ENCODE data around the gene CYP2W1. TPM values are rescaled to one million over a fixed set of nuclear protein-coding genes. Genes with fewer than 3 reads are reported as not detected.

The CYP2W1 gene
- total RNA-seq, 1 donor from 2014 or later = not detected

DNA sequence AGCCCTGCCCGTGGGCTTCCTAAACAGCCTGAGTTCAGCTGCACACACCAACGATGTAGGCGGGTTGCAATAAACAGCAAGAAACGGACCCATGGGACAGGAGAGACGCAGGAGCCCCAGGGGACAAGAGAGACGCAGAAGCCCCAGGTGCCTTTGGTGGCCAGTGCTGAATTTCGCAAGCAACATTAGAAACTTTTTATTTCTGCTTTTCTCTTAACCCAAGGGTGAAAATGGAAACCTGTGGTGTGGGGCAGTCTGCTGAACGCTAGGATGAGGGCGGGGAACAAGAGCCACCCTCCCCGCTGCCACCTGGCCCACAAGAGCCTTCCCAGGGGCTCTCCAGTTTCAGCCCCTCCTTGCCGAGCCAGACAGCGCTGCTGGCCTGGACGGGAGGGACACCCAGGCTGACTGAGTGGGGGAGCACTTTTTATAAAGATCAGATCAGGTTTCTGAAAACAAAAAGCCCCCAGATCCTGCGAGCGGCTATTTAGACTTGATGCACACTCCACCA lies 41.4 kb downstream of the CYP2W1 start:
- H3K4me1 ChIP-seq (ENCODE audit: control insufficient read depth in 3 of 3, insufficient read depth in 3 of 3, low read length in 3 of 3) = peaks cover 30 to 56% (median 52%) of the 10 kb centered on the region in 3 donors

DNA sequence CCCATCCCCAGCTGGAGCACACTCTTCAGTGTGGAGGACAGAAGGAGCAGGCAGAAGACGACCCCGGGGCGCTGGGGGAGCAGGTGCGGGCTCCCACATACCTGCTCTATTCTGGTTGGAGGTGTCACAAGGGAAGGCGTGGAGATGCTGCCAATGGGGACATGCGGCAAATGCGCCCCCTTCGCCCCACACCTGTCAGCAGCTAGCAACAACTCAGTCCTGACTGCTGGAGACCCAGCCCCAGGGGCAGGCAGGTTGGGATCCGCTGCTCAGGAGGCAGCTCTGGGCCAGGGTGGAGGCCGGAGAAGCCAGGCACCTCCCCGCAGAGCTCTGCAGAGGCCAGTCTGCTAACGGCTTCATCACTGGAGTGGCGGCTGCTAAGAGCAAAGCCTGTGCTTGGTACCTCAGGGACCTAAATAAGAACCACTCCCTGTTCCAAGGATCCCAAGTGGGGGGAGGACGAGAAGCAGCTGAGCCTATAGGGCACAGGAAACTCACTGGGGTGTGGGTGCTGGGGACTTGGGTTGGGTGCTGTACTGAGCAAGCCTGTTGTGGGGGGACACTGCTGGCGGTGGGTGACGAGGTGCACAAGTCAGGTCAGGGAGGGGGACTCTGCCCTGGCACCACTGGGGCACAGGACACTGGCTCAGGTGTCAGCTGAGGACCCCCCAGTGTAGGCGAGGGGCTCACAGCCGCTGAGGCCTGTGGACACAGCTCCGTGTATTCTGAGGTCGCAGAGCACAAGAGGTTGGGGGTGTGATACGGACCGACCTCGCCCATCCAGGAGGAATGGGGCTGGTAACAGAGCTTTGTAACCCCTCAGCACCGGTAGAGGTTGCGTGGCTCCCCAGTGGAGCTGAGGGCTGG lies 42.1 kb downstream of the CYP2W1 start:
- peaks cover 31 to 58% (median 49%) of the 10 kb centered on the region in 3 donors for H3K4me1 ChIP-seq (ENCODE audit: control insufficient read depth in 3 of 3, insufficient read depth in 3 of 3, low read length in 3 of 3)
- H3K27ac ChIP-seq (ENCODE audit: low read depth, low read length) = no peak overlapping the region
- H3K36me3 ChIP-seq (ENCODE audit: control insufficient read depth in 3 of 3, insufficient read depth in 3 of 3, low read length in 3 of 3) = peaks cover 3 to 10% (median 7%) of the 10 kb centered on the region in 3 donors
- H3K9me3 ChIP-seq (ENCODE audit: control insufficient read depth in 3 of 3, low read length in 3 of 3) = no peaks in the 10 kb centered on the region
- H3K27me3 ChIP-seq (ENCODE audit: control insufficient read depth in 3 of 3, insufficient read depth in 3 of 3, low read length in 3 of 3) = no peaks in the 10 kb centered on the region
- H3K9ac ChIP-seq (ENCODE audit: low read depth in 1 of 3, low read length in 3 of 3) = peak overlapping the region in 1 of 3 donors; percentile 33
- H3K4me3 ChIP-seq (ENCODE audit: low read length in 3 of 3) = no peak overlapping the region

More for the DNA sequence above, 41.4 kb downstream of the CYP2W1 start:
- Histone ChIP-seq H3K36me3 (ENCODE audit: control insufficient read depth in 3 of 3, insufficient read depth in 3 of 3, low read length in 3 of 3) (peaks cover 3 to 10% (median 7%) of the 10 kb centered on the region in 3 donors), H3K27me3 (ENCODE audit: control insufficient read depth in 3 of 3, insufficient read depth in 3 of 3, low read length in 3 of 3) (no peaks in the 10 kb centered on the region), H3K4me3 (ENCODE audit: low read length in 3 of 3) (no peak overlapping the region), H3K9me3 (ENCODE audit: control insufficient read depth in 3 of 3, low read length in 3 of 3) (no peaks in the 10 kb centered on the region), H3K9ac (ENCODE audit: low read depth in 1 of 3, low read length in 3 of 3) (peak overlapping the region in 2 of 3 donors; percentile 51 to 66), H3K27ac (ENCODE audit: low read depth, low read length) (no peak overlapping the region)

DNA sequence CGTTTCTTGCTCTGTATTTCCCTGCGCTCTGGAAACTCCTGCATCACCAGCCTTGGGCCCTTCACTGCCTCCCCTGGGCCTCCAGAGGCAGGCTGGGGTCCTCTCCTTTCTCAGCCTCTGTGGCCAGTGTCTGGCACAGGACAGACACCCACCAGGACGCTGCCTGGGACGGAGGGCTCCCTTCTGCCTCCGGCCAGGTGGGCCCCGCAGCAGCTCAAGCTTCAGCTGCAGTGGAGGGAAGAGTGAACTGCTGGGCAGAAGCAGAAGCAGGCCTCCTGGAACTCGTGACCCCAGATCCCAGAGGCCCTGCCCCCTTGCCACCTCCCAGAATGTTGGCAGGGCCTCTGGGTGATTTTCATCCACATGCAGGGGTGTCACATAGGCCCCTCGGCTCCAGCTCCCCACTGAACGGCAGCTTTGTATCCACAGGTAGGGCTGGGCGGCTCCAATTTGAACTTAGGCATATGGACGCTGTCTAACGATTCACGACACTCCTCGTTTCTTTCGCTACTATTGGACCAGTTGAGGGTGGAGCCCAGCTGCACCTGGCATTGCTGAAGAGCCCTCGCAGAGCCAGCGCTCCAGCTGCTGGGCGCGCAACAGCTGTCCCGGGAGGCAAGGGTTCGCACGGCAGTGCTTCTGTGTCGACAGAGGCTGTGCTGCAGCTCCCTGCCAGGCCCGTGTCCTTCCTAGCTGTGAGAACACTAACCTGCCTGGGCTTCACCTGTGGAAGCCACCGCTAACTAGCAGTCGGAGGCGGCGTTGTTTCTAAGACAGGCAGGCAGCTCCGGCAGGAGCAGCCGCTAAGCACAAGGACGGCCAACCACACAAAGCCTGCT lies 43.0 kb downstream of the CYP2W1 start:
- Histone ChIP-seq H3K4me3 (ENCODE audit: low read length in 3 of 3) (no peak overlapping the region), H3K36me3 (ENCODE audit: control insufficient read depth in 3 of 3, insufficient read depth in 3 of 3, low read length in 3 of 3) (peaks cover 3 to 10% (median 7%) of the 10 kb centered on the region in 3 donors), H3K9me3 (ENCODE audit: control insufficient read depth in 3 of 3, low read length in 3 of 3) (no peaks in the 10 kb centered on the region), H3K4me1 (ENCODE audit: control insufficient read depth in 3 of 3, insufficient read depth in 3 of 3, low read length in 3 of 3) (peaks cover 31 to 57% (median 47%) of the 10 kb centered on the region in 3 donors), H3K9ac (ENCODE audit: low read depth in 1 of 3, low read length in 3 of 3) (no peak overlapping the region), H3K27me3 (ENCODE audit: control insufficient read depth in 3 of 3, insufficient read depth in 3 of 3, low read length in 3 of 3) (no peaks in the 10 kb centered on the region), H3K27ac (ENCODE audit: low read depth, low read length) (no peak overlapping the region)

DNA sequence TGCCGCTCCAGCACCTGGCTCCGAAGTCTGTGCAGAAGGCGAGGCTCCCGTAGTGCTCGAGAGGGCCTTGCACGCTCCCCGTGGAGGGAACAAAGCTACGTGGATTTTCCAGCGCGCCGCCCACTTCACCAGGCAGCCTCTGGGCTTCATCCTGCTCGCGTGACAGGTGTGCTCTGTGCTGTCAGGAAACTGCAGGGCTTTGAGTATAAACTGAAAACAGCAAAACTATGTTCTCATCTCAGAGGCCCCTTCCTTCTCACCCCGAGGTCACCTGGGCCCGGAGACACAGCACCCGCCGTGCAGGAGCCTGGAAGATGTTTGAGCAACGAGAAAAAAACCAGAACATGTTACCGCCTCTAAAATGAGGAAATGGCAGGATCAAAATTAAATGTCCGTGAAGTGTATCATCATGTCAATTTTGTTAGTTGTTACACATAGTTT lies 43.8 kb downstream of the CYP2W1 start:
- peaks cover 28 to 51% (median 40%) of the 10 kb centered on the region in 3 donors for H3K4me1 ChIP-seq (ENCODE audit: control insufficient read depth in 3 of 3, insufficient read depth in 3 of 3, low read length in 3 of 3)
- H3K4me3 ChIP-seq (ENCODE audit: low read length in 3 of 3) = peak overlapping the region in 1 of 3 donors; percentile 70
- peak overlapping the region in 1 of 3 donors; percentile 84 for H3K9ac ChIP-seq (ENCODE audit: low read depth in 1 of 3, low read length in 3 of 3)
- no peaks in the 10 kb centered on the region for H3K9me3 ChIP-seq (ENCODE audit: control insufficient read depth in 3 of 3, low read length in 3 of 3)
- H3K36me3 ChIP-seq (ENCODE audit: control insufficient read depth in 3 of 3, insufficient read depth in 3 of 3, low read length in 3 of 3) = peaks cover 3 to 10% (median 7%) of the 10 kb centered on the region in 3 donors
- no peaks in the 10 kb centered on the region for H3K27me3 ChIP-seq (ENCODE audit: control insufficient read depth in 3 of 3, insufficient read depth in 3 of 3, low read length in 3 of 3)
- no peak overlapping the region for H3K27ac ChIP-seq (ENCODE audit: low read depth, low read length)

DNA sequence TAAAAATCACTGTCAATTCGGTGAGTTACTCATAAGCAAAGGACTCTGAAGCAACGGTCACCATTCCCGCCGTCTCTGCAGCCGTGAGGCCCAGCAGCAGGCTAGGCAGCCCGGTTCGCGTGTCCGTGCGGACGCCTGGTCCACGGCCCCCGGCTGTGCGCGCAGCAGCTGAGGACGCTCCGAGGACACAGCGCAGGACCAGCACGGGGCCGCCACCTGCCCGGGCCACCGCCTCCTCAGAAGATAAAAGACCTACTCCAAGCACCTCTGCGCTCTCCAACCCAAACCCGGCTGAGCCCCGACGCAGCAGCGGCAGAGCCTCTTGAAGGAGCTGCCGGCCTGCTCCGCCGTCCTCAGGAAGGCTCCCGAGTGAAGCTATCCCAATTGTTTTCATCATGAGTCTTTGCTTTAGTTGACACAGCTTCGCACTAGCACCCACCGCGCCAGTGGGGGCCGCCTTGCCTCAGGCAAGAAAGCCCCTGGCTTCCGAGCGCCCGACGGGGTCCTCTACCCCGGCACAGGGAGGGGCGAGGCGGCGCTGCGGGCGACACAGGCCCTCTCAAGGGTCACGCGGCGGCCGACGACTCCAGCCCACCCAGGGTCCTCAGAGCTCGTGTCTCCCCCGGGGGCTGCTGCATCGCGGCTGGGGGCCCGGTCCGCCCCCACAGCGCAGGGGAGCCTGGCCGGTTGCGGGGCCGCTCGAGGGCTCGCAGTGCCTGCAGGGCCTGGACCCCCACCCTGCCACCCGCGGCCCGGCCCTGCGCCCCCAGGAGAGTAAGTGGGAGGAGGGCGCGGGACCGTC lies 44.5 kb downstream of the CYP2W1 start:
- no peaks in the 10 kb centered on the region for H3K27me3 ChIP-seq (ENCODE audit: control insufficient read depth in 3 of 3, insufficient read depth in 3 of 3, low read length in 3 of 3)

DNA sequence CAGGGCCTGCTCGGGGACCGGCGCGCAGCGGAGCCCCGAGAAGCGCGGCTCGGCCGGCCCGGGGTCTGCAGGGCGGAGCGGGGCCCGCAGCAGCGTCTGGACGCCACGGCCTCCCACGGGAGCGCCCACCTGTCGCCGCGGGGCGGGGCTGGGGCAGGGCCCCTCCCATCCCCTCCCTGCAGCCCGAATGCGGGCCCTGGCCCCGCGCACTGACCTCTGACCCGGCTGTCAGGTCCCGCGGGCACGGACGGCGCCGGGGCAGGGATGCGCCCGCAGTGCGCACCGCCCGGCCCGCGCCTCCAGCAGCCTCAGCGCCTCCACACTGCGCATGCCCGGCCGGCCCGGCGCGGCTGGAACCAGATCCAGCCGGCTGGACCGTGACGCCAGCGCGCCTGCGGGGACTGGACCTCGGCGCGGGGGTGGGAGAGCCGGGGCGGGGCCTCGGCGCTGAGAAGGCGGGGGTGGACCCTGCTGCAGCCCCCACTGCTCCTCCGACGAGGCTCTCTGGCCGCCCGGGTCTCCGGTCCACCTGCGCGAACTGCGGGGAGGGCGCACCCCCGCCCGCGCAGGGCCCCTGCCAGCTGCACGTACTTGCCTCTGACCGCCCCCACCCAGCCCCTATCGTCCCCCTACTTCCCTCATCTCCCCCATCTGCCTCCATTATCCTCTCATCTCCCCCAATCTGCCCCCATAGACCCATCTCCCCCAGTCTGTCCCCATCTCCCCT lies 45.2 kb downstream of the CYP2W1 start:
- peak overlapping the region; percentile 64 to 73 (median 70) for H3K4me3 ChIP-seq (ENCODE audit: low read length in 3 of 3)
- H3K27ac ChIP-seq (ENCODE audit: low read depth, low read length) = peak overlapping the region; percentile 89
- H3K4me1 ChIP-seq (ENCODE audit: control insufficient read depth in 3 of 3, insufficient read depth in 3 of 3, low read length in 3 of 3) = peaks cover 28 to 48% (median 39%) of the 10 kb centered on the region in 3 donors
- peak overlapping the region; percentile 65 to 84 (median 72) for H3K9ac ChIP-seq (ENCODE audit: low read depth in 1 of 3, low read length in 3 of 3)
- peaks cover 3 to 10% (median 7%) of the 10 kb centered on the region in 3 donors for H3K36me3 ChIP-seq (ENCODE audit: control insufficient read depth in 3 of 3, insufficient read depth in 3 of 3, low read length in 3 of 3)
- H3K27me3 ChIP-seq (ENCODE audit: control insufficient read depth in 3 of 3, insufficient read depth in 3 of 3, low read length in 3 of 3) = no peaks in the 10 kb centered on the region
- H3K9me3 ChIP-seq (ENCODE audit: control insufficient read depth in 3 of 3, low read length in 3 of 3) = no peaks in the 10 kb centered on the region

More for the DNA sequence above, 44.5 kb downstream of the CYP2W1 start:
- Histone ChIP-seq H3K4me1 (ENCODE audit: control insufficient read depth in 3 of 3, insufficient read depth in 3 of 3, low read length in 3 of 3) (peaks cover 28 to 48% (median 39%) of the 10 kb centered on the region in 3 donors), H3K36me3 (ENCODE audit: control insufficient read depth in 3 of 3, insufficient read depth in 3 of 3, low read length in 3 of 3) (peaks cover 3 to 10% (median 7%) of the 10 kb centered on the region in 3 donors), H3K4me3 (ENCODE audit: low read length in 3 of 3) (peak overlapping the region; percentile 59 to 73 (median 70)), H3K27ac (ENCODE audit: low read depth, low read length) (peak overlapping the region; percentile 89), H3K9me3 (ENCODE audit: control insufficient read depth in 3 of 3, low read length in 3 of 3) (no peaks in the 10 kb centered on the region), H3K9ac (ENCODE audit: low read depth in 1 of 3, low read length in 3 of 3) (peak overlapping the region; percentile 65 to 84 (median 72))

DNA sequence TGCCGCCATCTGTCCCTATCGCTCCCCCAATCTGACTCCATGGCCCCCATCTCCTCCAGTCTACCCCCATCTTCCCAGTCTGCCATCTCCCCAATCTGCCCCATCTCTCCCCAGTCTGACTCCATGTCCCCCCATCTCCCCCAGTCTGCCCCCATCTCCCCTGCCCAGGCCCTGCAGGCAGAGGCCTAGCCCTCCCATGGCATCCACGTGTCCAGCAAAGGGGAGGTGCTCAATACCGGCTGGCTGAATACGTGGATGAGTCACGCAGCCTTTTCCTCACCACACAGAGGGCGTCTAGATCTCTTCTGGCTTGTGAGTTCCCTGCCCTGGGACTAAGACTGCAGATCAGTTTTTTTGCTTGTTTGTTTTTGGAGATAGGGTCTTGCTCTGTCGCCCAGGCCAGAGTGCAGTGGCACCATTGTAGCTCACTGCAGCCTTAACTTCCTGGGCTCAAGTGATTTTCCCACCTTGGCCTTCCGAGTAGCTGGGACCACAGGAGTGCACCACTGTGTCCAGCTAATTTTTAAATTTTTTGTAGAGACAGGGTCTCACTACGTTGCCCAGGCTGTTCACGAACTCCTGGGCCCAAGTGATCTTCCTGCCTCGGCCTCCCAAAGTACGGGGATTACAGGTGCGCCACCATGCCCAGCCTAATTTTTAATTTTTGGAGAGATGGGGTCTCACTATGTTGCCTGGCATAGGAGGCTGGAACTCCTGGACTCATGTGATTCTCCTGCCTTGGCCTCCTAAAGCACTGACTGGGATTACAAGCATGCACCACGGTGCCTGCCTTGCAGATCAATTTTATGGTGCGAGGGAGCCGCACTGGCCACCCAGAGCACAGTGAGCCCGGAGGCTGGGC lies 46.0 kb downstream of the CYP2W1 start:
- Histone ChIP-seq H3K4me3 (ENCODE audit: low read length in 3 of 3) (peak overlapping the region; percentile 64 to 70 (median 68)), H3K27me3 (ENCODE audit: control insufficient read depth in 3 of 3, insufficient read depth in 3 of 3, low read length in 3 of 3) (no peaks in the 10 kb centered on the region)

More for the DNA sequence above, 46.0 kb downstream of the CYP2W1 start:
- Histone ChIP-seq H3K4me1 (ENCODE audit: control insufficient read depth in 3 of 3, insufficient read depth in 3 of 3, low read length in 3 of 3) (peaks cover 26 to 42% (median 38%) of the 10 kb centered on the region in 3 donors), H3K9me3 (ENCODE audit: control insufficient read depth in 3 of 3, low read length in 3 of 3) (no peaks in the 10 kb centered on the region), H3K9ac (ENCODE audit: low read depth in 1 of 3, low read length in 3 of 3) (peak overlapping the region; percentile 34 to 84 (median 57)), H3K27ac (ENCODE audit: low read depth, low read length) (peak overlapping the region; percentile 89), H3K36me3 (ENCODE audit: control insufficient read depth in 3 of 3, insufficient read depth in 3 of 3, low read length in 3 of 3) (peaks cover 3 to 10% (median 7%) of the 10 kb centered on the region in 3 donors)

Measured in skeletal muscle tissue (tissue), 4 donors.